ENCODE results near the gene TYRO3. TPM values are rescaled to one million over a fixed set of nuclear protein-coding genes. Genes with fewer than 3 reads are reported as not detected.

TYRO3 gene
- total RNA-seq, 2 donors from 2014 or later, result 4.1 to 8.5 TPM

GRCh38 chr15:41629883-41630282, 70.9 kb downstream of the TYRO3 start:
- Histone ChIP-seq H3K9me3 (no peaks in the 10 kb centered on the region), H3K4me3 (no peak overlapping the region)
- TF ChIP-seq CTCF (IDR thresholded peaks at IDR 0.05), result no peak

GRCh38 chr15:41630616-41631217, 71.7 kb downstream of the TYRO3 start:
- Histone ChIP-seq H3K27me3 (no peaks in the 10 kb centered on the region), H3K9me3 (no peaks in the 10 kb centered on the region), H3K4me1 (peaks cover 0 to 23% of the 10 kb centered on the region in 2 donors), H3K36me3 (no peaks in the 10 kb centered on the region), H3K4me3 (no peak overlapping the region), H3K27ac (no peak overlapping the region)
- no peak for DNase-seq (ENCODE audit: low spot score)
- TF ChIP-seq CTCF (IDR thresholded peaks at IDR 0.05), result no peak

More at GRCh38 chr15:41629883-41630282, 70.9 kb downstream of the TYRO3 start:
- no peak for DNase-seq (ENCODE audit: low spot score)
- no peaks in the 10 kb centered on the region for H3K27me3 ChIP-seq
- H3K27ac ChIP-seq, result no peak overlapping the region
- no peaks in the 10 kb centered on the region for H3K36me3 ChIP-seq
- H3K4me1 ChIP-seq, result peaks cover 0 to 23% of the 10 kb centered on the region in 2 donors

GRCh38 chr15:41631880-41632470, 73.0 kb downstream of the TYRO3 start:
- Histone ChIP-seq H3K9me3 (no peaks in the 10 kb centered on the region), H3K4me1 (peaks cover 0 to 23% of the 10 kb centered on the region in 2 donors), H3K27ac (no peak overlapping the region), H3K27me3 (no peaks in the 10 kb centered on the region), H3K4me3 (no peak overlapping the region), H3K36me3 (no peaks in the 10 kb centered on the region)
- no peak for DNase-seq (ENCODE audit: low spot score)
- no peak for TF ChIP-seq CTCF (IDR thresholded peaks at IDR 0.05)

Other genes starting within 250 kb of the TYRO3 start
- gene OIP5, start 226.6 kb upstream of the TYRO3 start, total RNA-seq, result under 1 TPM in 1 of 2 donors, not detected in 1; 0.35 TPM
- gene NUSAP1, start 226.3 kb upstream of the TYRO3 start, total RNA-seq, result 1 to 10 TPM in 1 of 2 donors, under 1 TPM in 1; 0.94 to 3.1 TPM
- 10 to 100 TPM; 26.1 to 55.6 TPM for gene NDUFAF1, start 156.7 kb upstream of the TYRO3 start, total RNA-seq
- gene RTF1, start 142.1 kb upstream of the TYRO3 start, total RNA-seq, result 10 to 100 TPM; 21.2 to 21.4 TPM
- gene ITPKA, start 65.3 kb upstream of the TYRO3 start, total RNA-seq, result under 1 TPM in 1 of 2 donors, not detected in 1; 0.90 TPM
- gene LTK, start 45.4 kb upstream of the TYRO3 start, total RNA-seq, result under 1 TPM in 1 of 2 donors, not detected in 1; 0.98 TPM
- 10 to 100 TPM; 10.4 to 25.3 TPM for gene RPAP1, start 15.0 kb upstream of the TYRO3 start, total RNA-seq
- gene MGA, start 101.2 kb downstream of the TYRO3 start, total RNA-seq, result 10 to 100 TPM; 40.1 to 40.3 TPM
- 10 to 100 TPM; 10.5 TPM for gene MAPKBP1, start 215.3 kb downstream of the TYRO3 start, total RNA-seq